Uterus (tissue), 4 donors: ENCODE results near the gene FBN1. TPM values are rescaled to one million over a fixed set of nuclear protein-coding genes. Genes with fewer than 3 reads are reported as not detected.
A peak's percentile ranks its signal among the peaks of the same experiment; 100 is the strongest.

ENCODE experiments used
- DNase-seq, 2 donors: peaks; one replicate each; pipeline ENCODE4 v3.0.0-alpha.2; 2019 to 2020
- H3K27ac ChIP-seq, 2 donors: fragments of 200-600 bp; sonication (generic); 1 replicate in 1 of 2; 2 replicates in 1 of 2; pipeline ENCODE4 v1.5.1; 2016 to 2018
- H3K27me3 ChIP-seq, 2 donors: fragments of 200-600 bp; sonication (generic); one replicate each; pipeline ENCODE4 v1.5.1; 2018 to 2019; ENCODE audit warnings: control low read depth in 1 of 2
- H3K36me3 ChIP-seq, 2 donors: fragments of 200-600 bp; sonication (generic); one replicate each; pipeline ENCODE4 v1.5.1; 2019; ENCODE audit warnings: control low read depth in 1 of 2
- H3K4me1 ChIP-seq, 2 donors: fragments of 200-600 bp; sonication (generic); one replicate each; pipeline ENCODE4 v1.5.1; 2018 to 2019; ENCODE audit warnings: control low read depth in 1 of 2
- H3K4me3 ChIP-seq, 2 donors: fragments of 200-600 bp; sonication (generic); 1 replicate in 1 of 2; 2 replicates in 1 of 2; pipeline ENCODE4 v1.5.1; 2018 to 2019; ENCODE audit warnings: mild to moderate bottlenecking in 1 of 2
- H3K9me3 ChIP-seq, 2 donors: fragments of 200-600 bp; sonication (generic); one replicate each; pipeline ENCODE4 v1.5.1; 2019; ENCODE audit warnings: control low read depth in 1 of 2
- CTCF ChIP-seq, 4 experiments: fragments of 200-600 bp in 2 of 4; fragments of 450-650 bp in 2 of 4; sonication (generic) in 2 of 4; IDR thresholded peaks; one replicate each; pipeline ENCODE4 v1.5.1; 2016 to 2019; ENCODE audit warnings: antibody characterized with exemption in 4 of 4, mild to moderate bottlenecking in 2 of 4, moderate library complexity in 1 of 4
- POLR2A ChIP-seq, 2 donors: fragments of 450-650 bp; IDR thresholded peaks; one replicate each; pipeline ENCODE4 v1.6.1; 2016; ENCODE audit warnings: antibody characterized with exemption in 2 of 2, mild to moderate bottlenecking in 1 of 2, moderate library complexity in 1 of 2
- intact Hi-C: fragments of 100-400 bp; cut with DNase I; formaldehyde crosslinking; loops from one replicate; pipeline ENCODE4 v1.15.1; 2023; ENCODE audit warnings: low total_unique reads
- total RNA-seq, 4 donors: library from RNA; depleted of rRNA in 3 of 4; stranded (reverse); fragments of >200 nt in 3 of 4; gene quantifications; one replicate each; pipeline versions ENCODE4 v1.1.0 to v1.2.4, GENCODE V29; 2014 to 2023
- donor health status: DM: yes; HTN: yes; CAD: no.

The FBN1 gene
- total RNA-seq, 4 donors from 2014 or later, result 76.3 to 584 (median 95.8) TPM

DNA sequence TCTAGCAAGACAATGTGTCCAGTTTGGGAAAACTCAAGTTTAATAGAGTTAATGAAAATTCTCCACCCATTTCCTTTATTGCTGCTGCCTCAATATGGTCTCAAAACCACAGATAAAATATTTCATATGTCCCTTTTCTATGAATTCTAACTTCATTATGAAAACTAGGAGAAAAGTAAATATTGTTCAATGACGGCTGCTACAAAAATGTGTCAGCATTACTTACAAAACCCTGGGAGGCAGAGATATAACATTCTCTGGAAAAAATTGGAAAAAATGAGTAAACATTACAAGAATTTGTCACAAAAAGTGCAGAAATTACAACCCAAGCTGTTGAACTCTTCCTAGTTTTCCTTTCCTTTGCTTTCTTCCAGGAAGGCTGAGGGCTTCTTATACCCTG, 22.2 kb upstream of the FBN1 start:
- no peaks in the 10 kb centered on the region for H3K9me3 ChIP-seq
- no peak for TF ChIP-seq POLR2A (IDR thresholded peaks at IDR 0.05)
- TF ChIP-seq CTCF (IDR thresholded peaks at IDR 0.05), result no peak
- H3K27ac ChIP-seq, result no peak overlapping the region
- DNase-seq, result no peak
- intact Hi-C loops, result no loop called here
- H3K4me3 ChIP-seq, result no peak overlapping the region
- H3K27me3 ChIP-seq, result no peaks in the 10 kb centered on the region
- H3K4me1 ChIP-seq, result no peaks in the 10 kb centered on the region
- no peaks in the 10 kb centered on the region for H3K36me3 ChIP-seq

DNA sequence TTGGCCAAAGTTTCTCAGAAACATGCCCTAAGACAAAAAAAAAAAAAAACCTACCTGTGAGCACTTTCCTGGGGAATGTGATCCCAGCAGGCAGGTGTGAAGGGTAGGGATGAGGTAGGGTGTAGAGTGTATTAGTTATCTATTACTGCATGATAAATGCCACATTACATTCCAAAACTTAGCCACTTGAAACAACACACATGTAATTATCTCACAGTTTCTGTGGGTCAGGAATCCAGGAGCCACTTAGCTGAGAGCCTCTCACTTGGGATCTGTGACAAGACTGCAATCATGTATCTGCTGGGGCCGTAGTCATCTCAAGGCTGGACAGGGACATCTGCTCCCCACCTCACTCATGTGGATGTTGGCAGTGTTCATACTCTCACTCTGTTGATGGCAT, 18.9 kb upstream of the FBN1 start:
- no peaks in the 10 kb centered on the region for H3K9me3 ChIP-seq
- no peak overlapping the region for H3K27ac ChIP-seq
- no peak overlapping the region for H3K4me3 ChIP-seq
- no peak for TF ChIP-seq POLR2A (IDR thresholded peaks at IDR 0.05)
- TF ChIP-seq CTCF (IDR thresholded peaks at IDR 0.05), result no peak
- intact Hi-C loops, result no loop called here
- no peaks in the 10 kb centered on the region for H3K36me3 ChIP-seq
- no peaks in the 10 kb centered on the region for H3K4me1 ChIP-seq
- no peaks in the 10 kb centered on the region for H3K27me3 ChIP-seq
- no peak for DNase-seq

- Histone ChIP-seq H3K36me3 (no peaks in the 10 kb centered on the region), H3K27me3 (no peaks in the 10 kb centered on the region), H3K27ac (peak overlapping the region; percentile 18 to 45), H3K4me3 (no peak overlapping the region), H3K4me1 (no peaks in the 10 kb centered on the region), H3K9me3 (no peaks in the 10 kb centered on the region)
- intact Hi-C loops, result no loop called here
- DNase-seq, result peak in 1 of 2 donors; percentile 28
- TF ChIP-seq CTCF (IDR thresholded peaks at IDR 0.05), result no peak
- no peak for TF ChIP-seq POLR2A (IDR thresholded peaks at IDR 0.05)
Observed at GRCh38 chr15:48657950-48658591, 12.6 kb upstream of the FBN1 start.

- intact Hi-C loops, result no loop called here
- Histone ChIP-seq H3K36me3 (no peaks in the 10 kb centered on the region), H3K4me3 (no peak overlapping the region), H3K27me3 (no peaks in the 10 kb centered on the region), H3K4me1 (no peaks in the 10 kb centered on the region), H3K9me3 (no peaks in the 10 kb centered on the region), H3K27ac (no peak overlapping the region)
- DNase-seq, result no peak
- TF ChIP-seq CTCF (IDR thresholded peaks at IDR 0.05) (no peak), POLR2A (IDR thresholded peaks at IDR 0.05) (no peak)
Observed at GRCh38 chr15:48654801-48655200, 9.3 kb upstream of the FBN1 start.

- Histone ChIP-seq H3K4me1 (no peaks in the 10 kb centered on the region), H3K4me3 (no peak overlapping the region), H3K36me3 (no peaks in the 10 kb centered on the region), H3K27me3 (no peaks in the 10 kb centered on the region), H3K27ac (no peak overlapping the region), H3K9me3 (no peaks in the 10 kb centered on the region)
- TF ChIP-seq CTCF (IDR thresholded peaks at IDR 0.05) (no peak), POLR2A (IDR thresholded peaks at IDR 0.05) (no peak)
- intact Hi-C loops, result no loop called here
- DNase-seq, result no peak
Observed at GRCh38 chr15:48653913-48654670, 8.6 kb upstream of the FBN1 start.
